Brain microvascular endothelial cell (primary cell): ENCODE results near the gene HSF4.

Experiments
- DNase-seq: peaks from one replicate; pipeline ENCODE4 v3.0.0-alpha.2; 2020
- H3K27ac ChIP-seq: fragments of 250-450 bp; sonication (Bioruptor Pico); 2 replicates; pipeline ENCODE4 v1.5.1; 2020; ENCODE audit warnings: mild to moderate bottlenecking, moderate library complexity
- H3K27me3 ChIP-seq: fragments of 250-450 bp; sonication (Bioruptor Pico); replicated peaks from 2 replicates; pipeline ENCODE4 v1.5.1; 2020; ENCODE audit warnings: mild to moderate bottlenecking
- H3K36me3 ChIP-seq: fragments of 250-450 bp; sonication (Bioruptor Pico); replicated peaks from 2 replicates; pipeline ENCODE4 v1.5.1; 2020; ENCODE audit warnings: mild to moderate bottlenecking
- H3K4me3 ChIP-seq: 2 replicates; pipeline ENCODE4 v1.5.1; 2011; ENCODE audit warnings: low read depth, mild to moderate bottlenecking, control low read depth, low read length, moderate library complexity
- CTCF ChIP-seq: IDR thresholded peaks from 2 replicates; pipeline ENCODE4 v1.5.1; 2011; ENCODE audit warnings: low read depth, mild to moderate bottlenecking, moderate library complexity, low read length, control low read depth, inconsistent platforms; ENCODE audit errors: missing control alignments
- in situ Hi-C: cut with HindIII; loops from 2 replicates; pipeline ENCODE4 v1.10.0; 2017; ENCODE audit warnings: low sequenced_read_pairs, low pct_ligation_motif_present

The HSF4 gene

GRCh38 chr16:67198238-67198734 is 33.7 kb downstream of the HSF4 start:
- peak; percentile 88 for TF ChIP-seq CTCF
- Histone ChIP-seq H3K4me3 (no peak overlapping the region), H3K36me3 (peaks cover 63% of the 10 kb centered on the region), H3K27ac (no peak overlapping the region), H3K27me3 (no peaks in the 10 kb centered on the region)
- in situ Hi-C loops, result no loop called here
- DNase-seq, result no peak

- DNase-seq, result no peak
- Histone ChIP-seq H3K36me3 (peaks cover 61% of the 10 kb centered on the region), H3K4me3 (no peak within 1 kb of the TSS), H3K27ac (no peak within 1 kb of the TSS), H3K27me3 (no peaks in the 10 kb centered on the region)
- TF ChIP-seq CTCF, result peak; percentile 47
- in situ Hi-C loops, result no loop called here
Measured at GRCh38 chr16:67199011-67199807, 34.7 kb downstream of the HSF4 start, which contains the start of gene ELMO3. Gene ELMO3, plus strand, starts transcription at chr16:67199131. Its CDS starts 196 bp downstream, at chr16:67199327.

GRCh38 chr16:67199808-67200198 is 35.3 kb downstream of the HSF4 start:
- in situ Hi-C loops, result no loop called here
- Histone ChIP-seq H3K4me3 (no peak overlapping the region), H3K36me3 (peaks cover 57% of the 10 kb centered on the region), H3K27ac (no peak overlapping the region), H3K27me3 (no peaks in the 10 kb centered on the region)
- peak; percentile 10 for TF ChIP-seq CTCF
- DNase-seq, result no peak

GRCh38 chr16:67200491-67200890 is 35.9 kb downstream of the HSF4 start:
- TF ChIP-seq CTCF, result no peak
- in situ Hi-C loops, result no loop called here
- Histone ChIP-seq H3K36me3 (peaks cover 50% of the 10 kb centered on the region), H3K4me3 (no peak overlapping the region), H3K27ac (no peak overlapping the region), H3K27me3 (no peaks in the 10 kb centered on the region)
- no peak for DNase-seq

GRCh38 chr16:67201411-67202345 is 37.1 kb downstream of the HSF4 start:
- Histone ChIP-seq H3K27ac (no peak overlapping the region), H3K36me3 (peaks cover 39% of the 10 kb centered on the region), H3K27me3 (no peaks in the 10 kb centered on the region), H3K4me3 (no peak overlapping the region)
- DNase-seq, result no peak
- in situ Hi-C loops, result no loop called here
- no peak for TF ChIP-seq CTCF
